OCI-LY1 (cell line): ENCODE results near the gene DIP2B.

ENCODE experiments used
- CTCF ChIP-seq: fragments of 200-600 bp; sonication (generic), shearing (Covaris generic); IDR thresholded peaks from 2 replicates; pipeline ENCODE4 v1.5.1; 2017; ENCODE audit warnings: mild to moderate bottlenecking, antibody characterized with exemption, low read length, moderate library complexity, mixed read lengths
- EZH2 ChIP-seq: fragments of 200-600 bp; sonication (generic), shearing (Covaris generic); IDR thresholded peaks from 2 replicates; pipeline ENCODE4 v1.8.0; 2017; ENCODE audit warnings: borderline replicate concordance, mixed run types, mild to moderate bottlenecking, antibody characterized with exemption, low read length, moderate library complexity, mixed read lengths

DNA sequence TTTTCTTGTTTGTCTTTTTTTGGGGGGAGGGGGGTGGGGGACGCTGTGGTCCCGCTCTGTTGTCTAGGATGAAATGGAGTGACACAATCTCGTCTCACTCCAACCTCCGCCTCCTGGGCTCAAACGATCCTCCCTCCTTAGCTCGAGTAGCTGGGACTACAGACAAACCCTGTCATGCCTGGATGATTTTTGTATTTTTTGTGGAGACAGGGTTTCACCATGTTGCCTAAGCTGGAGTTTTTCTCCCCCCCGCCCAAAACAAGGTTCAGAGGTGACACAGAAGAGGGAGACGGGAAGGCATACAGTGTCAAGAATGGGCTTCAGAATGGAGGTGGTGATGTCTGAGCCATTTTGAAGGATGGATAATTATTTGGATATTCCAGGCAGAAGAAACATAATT is 142.2 kb downstream of the DIP2B start:
- TF ChIP-seq CTCF (no peak), EZH2 (no peak)
